ENCODE data around the gene GNA14.

Gene GNA14

GRCh38 chr9:77585335-77585786 lies 62.8 kb downstream of the GNA14 start:
- no peak for TF ChIP-seq GATA3 (IDR thresholded peaks at IDR 0.05; ENCODE audit: low read depth, low read length)
- TF ChIP-seq GATA2 (IDR thresholded peaks at IDR 0.05; ENCODE audit: low read depth, low read length): no peak

DNA sequence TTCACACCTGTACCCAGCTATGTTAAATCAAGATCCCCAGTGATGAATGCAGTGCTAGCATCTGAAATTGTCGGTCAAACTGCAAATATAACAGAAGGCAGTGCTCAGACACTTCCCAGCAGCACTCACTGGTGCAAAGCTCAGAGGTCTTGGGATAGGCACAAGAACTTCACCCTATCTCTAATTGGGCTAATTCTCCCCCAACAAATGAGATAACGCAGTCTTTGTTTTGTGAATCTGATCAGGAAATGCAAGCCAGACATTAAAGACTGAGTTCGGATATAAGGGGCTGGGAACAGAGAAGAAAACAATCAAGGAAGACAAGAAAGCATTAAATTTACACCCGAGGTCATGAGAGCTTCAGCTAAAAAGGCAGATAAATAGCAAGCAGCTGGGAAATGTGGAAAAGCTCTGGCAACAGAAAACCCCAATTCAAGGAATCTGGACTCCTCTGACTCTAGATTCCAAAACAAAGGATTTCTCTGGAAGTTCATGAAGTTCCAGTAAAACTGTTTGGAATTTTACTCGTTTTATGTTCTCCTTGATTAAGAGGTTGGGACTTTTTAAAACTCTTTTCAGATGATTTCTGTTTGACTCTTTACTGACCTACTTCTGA lies 65.1 kb downstream of the GNA14 start:
- TF ChIP-seq GATA2 (IDR thresholded peaks at IDR 0.05; ENCODE audit: low read depth, low read length) (no peak), GATA3 (IDR thresholded peaks at IDR 0.05; ENCODE audit: low read depth, low read length) (no peak)

GRCh38 chr9:77582525-77582924 lies 65.6 kb downstream of the GNA14 start:
- TF ChIP-seq GATA2 (IDR thresholded peaks at IDR 0.05; ENCODE audit: low read depth, low read length) (no peak), GATA3 (IDR thresholded peaks at IDR 0.05; ENCODE audit: low read depth, low read length) (no peak)

DNA sequence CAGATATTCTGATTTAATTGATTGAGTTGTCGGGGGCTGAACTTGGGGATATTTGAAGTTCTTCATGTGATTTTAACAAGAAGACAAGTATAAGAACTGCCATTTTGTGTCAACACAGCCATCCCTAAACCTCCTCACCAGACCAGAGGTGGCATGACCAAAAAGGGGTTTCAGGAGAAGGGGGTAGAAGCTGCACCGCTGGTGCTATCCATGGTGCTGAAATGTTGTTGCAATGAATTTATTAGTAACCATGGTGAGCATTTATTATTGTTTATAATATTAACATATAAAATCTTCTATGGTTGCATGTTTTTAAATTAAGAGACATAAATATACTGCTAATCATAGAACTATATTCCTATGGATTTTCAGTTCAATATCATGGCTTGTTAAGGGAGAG lies 72.3 kb downstream of the GNA14 start:
- TF ChIP-seq GATA3 (IDR thresholded peaks at IDR 0.05; ENCODE audit: low read depth, low read length) (no peak), GATA2 (IDR thresholded peaks at IDR 0.05; ENCODE audit: low read depth, low read length) (no peak)

DNA sequence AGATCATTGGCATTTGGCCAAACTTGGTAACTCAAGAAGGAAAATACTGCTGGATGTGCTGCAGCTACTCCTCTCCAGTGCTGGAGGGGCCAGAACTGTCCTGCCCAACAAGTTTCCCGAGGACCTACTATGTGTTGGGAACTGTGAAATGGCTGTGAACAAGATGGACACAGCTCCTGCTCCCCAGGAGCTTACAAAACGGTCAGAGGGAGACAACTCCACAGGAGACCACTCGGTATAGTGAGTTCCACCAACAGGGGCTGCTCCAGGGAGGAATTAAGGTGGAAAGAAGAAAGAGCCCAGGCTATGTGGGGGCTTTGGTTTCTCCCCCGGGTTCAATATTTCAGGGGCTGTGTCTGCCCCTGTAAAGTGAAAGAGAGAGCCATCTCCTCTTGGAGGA lies 78.8 kb downstream of the GNA14 start:
- no peak for TF ChIP-seq GATA3 (IDR thresholded peaks at IDR 0.05; ENCODE audit: low read depth, low read length)
- no peak for TF ChIP-seq GATA2 (IDR thresholded peaks at IDR 0.05; ENCODE audit: low read depth, low read length)

GRCh38 chr9:77563174-77563573 lies 84.9 kb downstream of the GNA14 start:
- TF ChIP-seq GATA2 (IDR thresholded peaks at IDR 0.05; ENCODE audit: low read depth, low read length): no peak
- no peak for TF ChIP-seq GATA3 (IDR thresholded peaks at IDR 0.05; ENCODE audit: low read depth, low read length)

DNA sequence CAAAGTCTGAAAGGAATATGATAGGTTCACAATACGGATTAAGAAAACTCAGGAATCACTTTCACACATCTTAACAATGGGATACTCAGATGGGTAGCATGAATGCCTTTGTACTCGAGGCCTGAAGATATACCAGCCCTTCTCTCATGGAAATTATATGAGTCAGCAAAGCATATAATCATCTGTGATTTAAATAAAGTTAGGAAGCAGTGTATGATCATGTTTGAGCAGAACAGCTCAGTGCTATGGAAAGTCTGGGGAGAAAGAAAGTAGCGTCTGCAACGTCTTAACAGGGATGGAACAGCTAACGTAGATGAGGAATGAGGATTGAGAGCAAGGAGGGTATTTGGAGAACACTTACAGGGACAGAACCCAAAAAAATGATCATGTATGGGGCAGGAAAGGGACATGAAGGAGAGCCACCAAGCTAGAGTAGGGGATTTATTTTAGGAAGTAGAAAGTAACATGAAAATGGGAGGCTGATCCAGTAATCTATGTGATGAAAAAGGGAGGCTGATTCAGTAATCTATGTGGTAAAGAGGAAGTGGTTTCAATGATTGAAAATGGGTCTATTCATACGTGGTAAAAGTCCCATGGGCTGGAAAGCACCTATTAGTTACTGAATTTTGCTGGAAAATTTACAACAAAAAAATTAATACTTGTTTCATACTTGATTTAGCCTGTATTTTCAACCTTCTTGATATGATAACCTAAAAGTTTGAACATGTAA lies 85.9 kb downstream of the GNA14 start:
- TF ChIP-seq GATA3 (IDR thresholded peaks at IDR 0.05; ENCODE audit: low read depth, low read length) (no peak), GATA2 (IDR thresholded peaks at IDR 0.05; ENCODE audit: low read depth, low read length) (no peak)

DNA sequence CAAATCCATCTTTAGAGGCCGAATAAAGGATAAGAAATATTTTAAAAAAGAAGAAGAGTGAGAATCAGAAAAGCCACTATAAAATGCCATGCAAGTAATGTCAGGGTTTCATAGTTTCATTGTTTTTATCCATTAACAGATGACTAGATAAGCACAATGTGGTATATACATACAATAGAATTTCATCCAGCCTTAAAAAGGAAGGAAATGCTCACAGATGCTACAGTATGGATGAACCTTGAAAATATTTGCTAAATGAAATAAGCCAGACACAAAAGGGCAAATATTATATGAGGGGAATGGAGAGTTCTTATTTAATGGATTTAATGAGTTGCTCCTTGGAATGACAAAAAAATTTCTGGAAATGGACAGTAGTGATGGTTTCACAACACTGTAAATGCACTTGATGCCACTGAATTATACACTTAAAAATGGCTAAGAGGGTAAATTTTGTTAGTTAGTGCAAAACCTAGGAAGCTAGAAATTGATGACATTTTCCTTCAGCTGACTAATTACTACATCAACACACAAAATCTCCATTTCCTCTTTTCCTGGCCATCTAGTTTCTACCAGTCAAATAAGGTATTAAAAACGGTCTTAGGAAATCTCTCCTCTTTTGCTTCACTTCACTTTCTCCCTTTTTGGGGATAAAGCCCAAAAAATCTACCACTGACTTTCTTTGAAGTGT lies 86.6 kb downstream of the GNA14 start:
- TF ChIP-seq GATA2 (IDR thresholded peaks at IDR 0.05; ENCODE audit: low read depth, low read length): no peak
- TF ChIP-seq GATA3 (IDR thresholded peaks at IDR 0.05; ENCODE audit: low read depth, low read length): no peak

- no peak for TF ChIP-seq GATA3 (IDR thresholded peaks at IDR 0.05; ENCODE audit: low read depth, low read length)
- no peak for TF ChIP-seq GATA2 (IDR thresholded peaks at IDR 0.05; ENCODE audit: low read depth, low read length)
Measured at GRCh38 chr9:77556396-77556795, 91.7 kb downstream of the GNA14 start.

DNA sequence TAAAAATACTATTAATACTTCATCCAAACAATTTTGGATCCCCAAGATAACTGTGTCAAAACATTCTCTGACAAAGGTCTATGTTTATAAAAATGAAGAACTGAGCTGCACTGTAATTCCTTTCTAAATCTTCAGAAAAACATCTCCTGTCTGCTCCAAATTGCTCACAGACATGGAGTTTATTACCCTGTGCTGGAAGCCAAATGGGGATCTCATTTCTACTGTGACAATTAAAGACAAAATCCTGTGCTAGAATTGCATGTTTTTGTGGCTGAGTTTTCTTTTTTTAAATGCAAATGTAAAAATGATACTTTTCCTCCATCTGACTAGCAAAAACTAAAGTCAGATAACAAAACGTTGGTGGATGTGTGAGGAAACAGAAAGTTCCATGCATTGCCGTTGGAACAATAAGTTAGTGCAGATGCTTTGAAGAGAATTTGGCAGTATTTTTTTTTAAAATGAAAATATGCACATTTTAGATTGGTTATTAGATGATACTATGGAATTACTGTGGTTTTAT lies 93.5 kb downstream of the GNA14 start:
- TF ChIP-seq GATA3 (IDR thresholded peaks at IDR 0.05; ENCODE audit: low read depth, low read length) (no peak), GATA2 (IDR thresholded peaks at IDR 0.05; ENCODE audit: low read depth, low read length) (no peak)

GRCh38 chr9:77547106-77547730 lies 100.9 kb downstream of the GNA14 start:
- TF ChIP-seq GATA2 (IDR thresholded peaks at IDR 0.05; ENCODE audit: low read depth, low read length): no peak; the same call in 1 of the 2 replicates
- peak; percentile 85 for TF ChIP-seq GATA3 (IDR thresholded peaks at IDR 0.05; ENCODE audit: low read depth, low read length)

DNA sequence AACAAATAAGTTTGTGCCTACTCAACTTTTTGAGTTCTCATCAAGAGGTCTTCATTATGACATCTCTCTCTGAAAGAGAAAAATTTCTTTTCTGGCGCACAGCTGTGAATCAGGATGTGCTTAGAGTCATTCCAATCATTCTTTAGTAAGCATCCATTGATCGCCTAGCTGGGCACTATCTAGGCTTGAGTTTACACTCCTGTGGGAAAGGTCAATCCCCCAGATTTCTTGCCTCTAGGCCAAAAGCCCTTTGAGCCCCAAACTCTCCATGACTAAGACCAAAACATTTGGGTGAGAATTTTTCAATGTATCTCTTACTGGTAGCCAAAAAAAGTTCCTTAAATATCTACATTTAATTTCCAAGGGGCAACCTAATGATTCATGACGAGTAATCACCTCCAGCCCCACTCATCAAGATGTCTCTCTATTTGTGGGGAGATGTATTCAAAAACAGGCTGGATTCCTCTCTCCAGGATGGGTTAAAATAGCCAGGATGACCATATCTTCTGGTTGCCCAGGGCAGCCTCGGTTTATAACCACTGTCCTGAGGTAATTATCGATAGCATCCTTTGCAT lies 101.7 kb downstream of the GNA14 start:
- TF ChIP-seq GATA2 (IDR thresholded peaks at IDR 0.05; ENCODE audit: low read depth, low read length) (no peak), GATA3 (IDR thresholded peaks at IDR 0.05; ENCODE audit: low read depth, low read length) (no peak)

- TF ChIP-seq GATA2 (IDR thresholded peaks at IDR 0.05; ENCODE audit: low read depth, low read length) (no peak), GATA3 (IDR thresholded peaks at IDR 0.05; ENCODE audit: low read depth, low read length) (no peak)
Measured at GRCh38 chr9:77544546-77544945, 103.6 kb downstream of the GNA14 start.

All from SH-SY5Y (cell line).